Dendritic cell treated with granulocyte-macrophage colony-stimulating factor and Interleukin-4, amounts not matched to agents 40 ng/mL and 50 ng/mL, for 4 days (primary cell): ENCODE data around the gene ZNF330.
"Not testable (repeated sequence)": the region's sequence is repeated elsewhere in the genome, so short reads cannot be mapped to it uniquely, and the experiment has no call there.

ENCODE experiments used
- H3K27ac Mint-ChIP-seq: one replicate; pipeline ENCODE4 v1.8.0; 2022; ENCODE audit warnings: mild to moderate bottlenecking, mixed read lengths
- H3K27me3 Mint-ChIP-seq: one replicate; pipeline ENCODE4 v1.8.0; 2022; ENCODE audit warnings: mild to moderate bottlenecking, mixed read lengths
- H3K36me3 Mint-ChIP-seq: one replicate; pipeline ENCODE4 v1.8.0; 2022; ENCODE audit warnings: low read depth, mixed read lengths
- H3K4me1 Mint-ChIP-seq: one replicate; pipeline ENCODE4 v1.8.0; 2022; ENCODE audit warnings: low read depth, mixed read lengths
- H3K4me3 Mint-ChIP-seq: one replicate; pipeline ENCODE4 v1.8.0; 2022; ENCODE audit warnings: mild to moderate bottlenecking, moderate library complexity, mixed read lengths
- H3K9me3 Mint-ChIP-seq: one replicate; pipeline ENCODE4 v1.8.0; 2022; ENCODE audit warnings: mixed read lengths
- intact Hi-C: fragments of 100-400 bp; cut with micrococcal nuclease; formaldehyde crosslinking; loops from one replicate; pipeline ENCODE4 v1.15.0; 2022

Gene ZNF330

DNA sequence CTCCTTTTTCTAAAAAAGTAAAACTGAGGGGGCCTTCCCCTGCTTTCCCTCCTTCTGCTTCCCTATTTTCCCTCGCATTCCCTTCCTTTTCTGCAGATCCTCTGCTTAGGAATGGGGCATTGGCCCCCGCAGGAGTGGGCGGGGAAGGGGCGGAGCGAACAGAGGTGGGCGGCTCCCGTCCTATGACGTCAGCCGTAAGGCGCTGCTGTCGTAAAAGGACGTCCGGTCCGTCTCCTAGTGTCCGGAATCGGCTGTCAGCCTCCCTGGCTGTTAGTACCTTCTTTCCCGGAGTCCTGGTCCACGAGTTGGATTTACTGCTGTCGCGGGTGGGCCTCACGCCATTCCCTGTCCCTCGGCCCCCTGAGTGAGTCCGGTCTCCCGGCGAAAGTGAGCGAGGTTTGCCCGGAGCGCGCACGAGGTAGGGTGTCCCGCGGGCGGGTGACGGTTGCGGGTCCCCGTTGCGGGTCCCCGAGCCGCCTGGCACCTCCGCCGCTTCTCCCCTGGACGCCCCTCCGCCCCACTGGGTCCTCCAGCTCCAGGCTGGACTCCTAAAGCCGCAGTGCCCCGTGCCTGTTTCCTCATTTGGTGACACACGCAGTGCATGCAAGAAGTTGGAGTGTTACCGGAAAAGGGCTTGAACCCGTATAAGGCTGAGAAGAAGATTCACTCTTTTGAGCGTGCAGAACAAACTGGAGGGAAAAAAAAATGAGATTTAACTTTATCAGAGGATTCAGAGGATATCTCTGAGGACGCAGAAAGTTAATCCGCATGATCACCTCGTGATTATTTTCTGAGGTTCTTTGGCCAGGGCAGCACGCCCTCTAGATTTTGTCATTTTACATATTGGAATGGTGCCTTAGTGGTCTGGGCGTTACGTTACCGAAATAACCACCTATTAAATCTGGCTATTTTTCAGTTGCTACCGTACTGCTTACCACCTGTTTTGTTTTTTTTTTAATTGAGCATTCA, at the start of gene ZNF330:
ZNF330 (plus strand) TSS at position 205 of the 969 bp plus-strand sequence. CDS start 1,477 bp downstream, outside the sequence.
- intact Hi-C loops = loop anchor here (10.0 kb wide), 3 partner anchors 134 to 1964 kb away; partner anchors contain the start of genes ELMOD2 and USP38
- Mint-ChIP-seq H3K9me3 (no peaks in the 10 kb centered on the region), H3K4me3 (peak within 1 kb of the TSS; percentile 93), H3K27ac (peak within 1 kb of the TSS; percentile 97), H3K36me3 (peaks cover 38% of the 10 kb centered on the region), H3K27me3 (no peaks in the 10 kb centered on the region), H3K4me1 (peaks cover 23% of the 10 kb centered on the region)

GRCh38 chr4:141174457-141174856, 46.2 kb upstream of the ZNF330 start:
- Mint-ChIP-seq H3K9me3 (peaks cover 7% of the 10 kb centered on the region), H3K36me3 (no peaks in the 10 kb centered on the region), H3K4me1 (peaks cover 18% of the 10 kb centered on the region), H3K27me3 (no peaks in the 10 kb centered on the region), H3K27ac (no peak overlapping the region), H3K4me3 (no peak overlapping the region)
- intact Hi-C loops = no loop called here

- no peaks in the 10 kb centered on the region for H3K36me3 Mint-ChIP-seq
- no peaks in the 10 kb centered on the region for H3K9me3 Mint-ChIP-seq
- no peak overlapping the region for H3K4me3 Mint-ChIP-seq
- intact Hi-C loops = no loop called here
- H3K27ac Mint-ChIP-seq = no peak overlapping the region
- no peaks in the 10 kb centered on the region for H3K27me3 Mint-ChIP-seq
- peaks cover 18% of the 10 kb centered on the region for H3K4me1 Mint-ChIP-seq
These were observed 43.5 kb upstream of the ZNF330 start for GRCh38 chr4:141177171-141177570.

DNA sequence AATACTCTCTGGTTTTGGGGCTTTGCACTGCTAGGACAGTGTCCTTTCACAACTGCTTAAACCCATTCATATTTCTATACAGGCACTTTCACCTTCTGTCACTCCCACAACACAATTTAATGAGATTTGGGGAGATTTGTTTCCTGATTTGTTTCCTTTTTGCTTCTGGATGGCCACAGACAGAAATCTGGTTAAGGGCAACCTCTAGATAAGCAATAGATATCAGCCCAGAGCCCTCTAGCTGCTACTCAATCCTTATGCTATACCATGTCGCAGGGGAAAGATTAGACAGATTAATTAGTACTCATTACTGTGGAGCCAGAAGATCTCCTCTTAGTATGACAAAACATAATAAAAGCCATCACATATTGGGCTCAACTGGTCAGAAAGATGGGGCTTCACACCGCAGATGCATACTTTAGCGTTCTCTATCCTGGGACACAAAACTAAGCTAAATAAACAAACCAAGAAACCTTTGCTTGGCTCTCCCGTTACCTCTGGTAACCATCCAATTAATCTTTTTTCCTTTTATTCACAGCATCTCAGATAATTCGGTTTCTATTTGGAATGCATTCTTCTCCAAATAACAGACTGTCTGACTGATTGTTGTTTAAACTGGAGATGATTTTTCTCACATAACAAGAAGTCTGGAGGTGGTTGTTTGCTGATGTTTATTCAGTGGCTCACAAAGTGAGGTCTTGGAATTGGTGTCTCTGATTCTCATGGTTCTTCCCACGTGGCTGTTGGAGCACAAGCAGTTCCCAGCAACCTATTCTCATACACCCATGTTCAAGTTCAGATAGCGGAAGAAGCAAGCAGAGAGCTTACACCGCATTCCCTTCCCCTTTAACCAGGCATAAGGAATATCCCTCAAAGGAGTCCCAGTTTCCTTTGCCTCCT, 41.0 kb upstream of the ZNF330 start:
- no peak overlapping the region for H3K4me3 Mint-ChIP-seq
- H3K27me3 Mint-ChIP-seq = no peaks in the 10 kb centered on the region
- peaks cover 8% of the 10 kb centered on the region for H3K4me1 Mint-ChIP-seq
- intact Hi-C loops = no loop called here
- no peak overlapping the region for H3K27ac Mint-ChIP-seq
- H3K36me3 Mint-ChIP-seq = no peaks in the 10 kb centered on the region
- no peaks in the 10 kb centered on the region for H3K9me3 Mint-ChIP-seq

DNA sequence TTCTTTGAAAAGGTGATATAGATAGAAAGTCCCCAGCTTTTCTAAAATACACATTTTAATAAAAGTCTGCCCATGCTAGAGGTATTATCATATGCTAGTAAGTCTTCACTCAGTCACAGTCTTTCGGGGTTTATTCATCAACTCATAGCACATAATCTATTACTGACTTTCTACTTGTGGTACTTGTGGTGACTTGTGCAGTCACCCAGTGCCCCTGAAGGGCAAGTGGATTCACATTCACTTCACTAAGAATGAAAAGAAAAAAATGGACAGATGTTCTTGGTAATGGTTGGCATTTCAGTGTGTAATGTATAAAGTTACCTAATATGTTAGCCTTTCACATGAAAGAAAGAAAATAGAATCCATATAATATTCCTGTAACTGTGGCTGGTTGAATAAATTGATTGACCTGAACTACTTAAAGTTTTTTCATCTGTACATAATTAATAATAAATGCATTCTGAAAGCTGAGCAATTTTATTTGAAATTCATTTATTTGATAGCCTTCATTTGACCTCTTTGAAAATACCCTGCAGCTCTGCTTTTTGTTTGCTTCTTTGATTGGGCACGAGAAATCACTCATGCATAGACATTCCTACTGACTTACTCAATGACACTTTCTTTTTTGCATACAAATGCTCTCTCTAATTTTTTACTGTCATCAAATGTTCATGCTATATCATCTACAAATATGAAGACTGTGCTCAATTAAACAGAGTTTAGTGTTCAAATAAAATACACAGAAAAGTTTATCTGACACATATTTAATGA, 39.5 kb upstream of the ZNF330 start:
- Mint-ChIP-seq H3K9me3 (no peaks in the 10 kb centered on the region), H3K4me3 (no peak overlapping the region), H3K27ac (no peak overlapping the region), H3K4me1 (no peaks in the 10 kb centered on the region), H3K36me3 (no peaks in the 10 kb centered on the region), H3K27me3 (no peaks in the 10 kb centered on the region)
- intact Hi-C loops = no loop called here

DNA sequence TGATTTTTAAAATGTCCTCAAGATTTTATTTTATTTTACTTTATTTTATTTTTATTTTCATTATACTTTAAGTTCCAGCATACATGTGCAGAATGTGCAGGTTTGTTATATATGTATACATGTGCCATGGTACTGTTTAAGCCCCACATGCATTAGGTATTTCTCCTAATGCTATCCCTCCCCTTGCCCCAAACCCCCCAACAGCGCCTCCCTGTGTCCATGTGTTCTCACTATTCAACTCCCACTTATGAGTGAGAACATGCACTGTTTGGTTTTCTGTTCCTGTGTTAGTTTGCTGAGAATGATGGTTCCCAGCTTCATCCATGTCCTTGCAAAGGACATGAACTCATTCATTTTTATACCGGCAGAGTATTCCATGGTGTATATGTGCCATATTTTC, 37.2 kb upstream of the ZNF330 start:
- intact Hi-C loops, H3K36me3 Mint-ChIP-seq, H3K9me3 Mint-ChIP-seq, H3K4me1 Mint-ChIP-seq, H3K27ac Mint-ChIP-seq, H3K27me3 Mint-ChIP-seq, H3K4me3 Mint-ChIP-seq: not testable (repeated sequence)

DNA sequence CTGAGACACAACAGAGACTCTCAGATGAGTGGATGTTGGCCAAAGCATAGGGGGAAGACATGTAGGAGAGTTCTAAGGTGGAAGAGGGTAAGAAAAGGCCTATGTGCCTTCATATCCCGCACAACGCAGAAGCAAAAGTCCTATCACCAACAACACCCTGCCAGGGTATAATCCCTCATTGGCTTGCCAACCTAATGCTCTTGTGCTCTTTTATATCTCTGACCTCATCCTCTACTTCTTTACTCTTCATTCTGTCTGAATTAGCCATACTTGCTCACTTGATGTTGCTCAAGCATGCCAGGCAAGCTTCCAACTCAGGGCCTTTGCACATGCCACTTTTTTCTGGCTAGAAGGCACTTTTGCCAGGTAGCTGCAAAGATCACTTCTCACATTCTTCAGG, 28.1 kb upstream of the ZNF330 start:
- Mint-ChIP-seq H3K4me3 (no peak overlapping the region), H3K9me3 (no peaks in the 10 kb centered on the region), H3K4me1 (no peaks in the 10 kb centered on the region), H3K36me3 (no peaks in the 10 kb centered on the region), H3K27ac (no peak overlapping the region), H3K27me3 (no peaks in the 10 kb centered on the region)
- intact Hi-C loops = no loop called here

DNA sequence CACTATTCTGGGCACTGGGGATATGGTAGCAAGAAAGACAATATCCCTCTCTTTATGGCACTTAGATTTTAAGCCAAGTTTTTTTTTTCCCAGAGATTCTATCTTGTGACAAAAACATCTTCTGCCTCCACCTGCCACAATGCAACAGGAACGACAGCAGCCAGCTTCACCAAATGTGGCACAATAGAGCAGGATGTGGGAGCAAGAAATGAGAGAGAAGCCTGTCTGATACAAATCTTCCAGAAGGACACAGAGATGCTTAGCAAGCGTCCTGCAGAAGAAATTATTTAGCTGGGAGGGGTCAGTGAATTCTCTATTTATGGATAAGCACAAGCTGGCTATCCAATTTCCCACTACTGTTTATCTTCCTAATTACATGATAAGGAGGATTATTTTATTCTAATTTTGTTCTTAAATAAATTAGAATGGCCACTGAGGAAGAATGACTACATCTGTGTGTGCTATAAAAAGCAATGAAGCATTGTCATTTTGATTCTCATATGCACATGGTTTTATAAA, 27.1 kb upstream of the ZNF330 start:
- no peaks in the 10 kb centered on the region for H3K9me3 Mint-ChIP-seq
- H3K27me3 Mint-ChIP-seq = no peaks in the 10 kb centered on the region
- H3K4me1 Mint-ChIP-seq = no peaks in the 10 kb centered on the region
- intact Hi-C loops = no loop called here
- no peak overlapping the region for H3K27ac Mint-ChIP-seq
- no peak overlapping the region for H3K4me3 Mint-ChIP-seq
- H3K36me3 Mint-ChIP-seq = no peaks in the 10 kb centered on the region

- H3K4me3 Mint-ChIP-seq = no peak overlapping the region
- H3K27ac Mint-ChIP-seq = no peak overlapping the region
- H3K27me3 Mint-ChIP-seq = no peaks in the 10 kb centered on the region
- no peaks in the 10 kb centered on the region for H3K36me3 Mint-ChIP-seq
- no peaks in the 10 kb centered on the region for H3K9me3 Mint-ChIP-seq
- intact Hi-C loops = no loop called here
- H3K4me1 Mint-ChIP-seq = no peaks in the 10 kb centered on the region
These were observed 25.5 kb upstream of the ZNF330 start for GRCh38 chr4:141195095-141195707.

GRCh38 chr4:141196227-141196933, 24.3 kb upstream of the ZNF330 start:
- intact Hi-C loops = no loop called here
- Mint-ChIP-seq H3K4me3 (no peak overlapping the region), H3K36me3 (no peaks in the 10 kb centered on the region), H3K27ac (no peak overlapping the region), H3K9me3 (no peaks in the 10 kb centered on the region), H3K27me3 (no peaks in the 10 kb centered on the region), H3K4me1 (no peaks in the 10 kb centered on the region)

GRCh38 chr4:141207961-141208360, 12.7 kb upstream of the ZNF330 start:
- Mint-ChIP-seq H3K27ac (no peak overlapping the region), H3K4me3 (no peak overlapping the region)

GRCh38 chr4:141210168-141210567, 10.5 kb upstream of the ZNF330 start:
- Mint-ChIP-seq H3K4me1 (peaks cover 7% of the 10 kb centered on the region), H3K27me3 (no peaks in the 10 kb centered on the region), H3K36me3 (no peaks in the 10 kb centered on the region), H3K4me3 (no peak overlapping the region), H3K27ac (no peak overlapping the region), H3K9me3 (no peaks in the 10 kb centered on the region)
- intact Hi-C loops = no loop called here

More at GRCh38 chr4:141207961-141208360, 12.7 kb upstream of the ZNF330 start:
- Mint-ChIP-seq H3K4me1 (peaks cover 7% of the 10 kb centered on the region), H3K27me3 (no peaks in the 10 kb centered on the region), H3K9me3 (no peaks in the 10 kb centered on the region), H3K36me3 (no peaks in the 10 kb centered on the region)
- intact Hi-C loops = no loop called here
